ENCODE measurements around the gene ACOT7.

The ACOT7 gene

DNA sequence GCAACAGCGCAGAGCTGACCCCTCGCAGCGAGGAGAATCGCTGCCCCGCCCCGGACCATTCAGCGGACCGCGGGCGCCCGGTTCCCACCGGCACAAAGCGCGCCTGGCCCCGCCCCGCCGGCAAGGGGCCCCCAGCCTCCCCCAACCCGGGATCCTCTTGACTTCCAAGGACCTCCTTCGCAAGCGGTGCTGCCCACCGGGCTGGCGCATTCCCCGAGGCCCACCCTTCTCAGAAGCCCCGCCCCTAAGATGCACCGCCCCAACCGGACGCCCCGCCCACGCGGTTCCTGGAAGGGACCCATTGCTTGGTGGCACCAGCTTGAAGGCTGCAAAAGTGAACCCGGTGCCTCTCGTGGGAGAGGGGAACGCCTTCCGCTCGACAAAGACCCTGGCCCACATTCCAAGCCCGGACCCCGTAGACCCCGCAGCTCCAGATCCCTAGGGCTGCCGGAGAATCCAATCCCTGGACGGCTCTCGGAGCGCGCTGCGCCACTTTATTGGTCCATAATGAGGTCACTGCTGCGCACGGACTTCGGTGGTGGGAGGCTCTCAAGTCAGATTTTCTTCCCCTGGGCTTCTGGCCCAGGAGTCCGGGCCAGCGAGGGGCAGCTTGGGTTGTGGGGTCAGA is 147.6 kb downstream of the ACOT7 start:
- DNase-seq: peak; percentile 77

- peak; percentile 92 for DNase-seq
These were observed 148.3 kb downstream of the ACOT7 start for GRCh38 chr1:6245086-6245868.

GRCh38 chr1:6244401-6245049 is 149.0 kb downstream of the ACOT7 start:
- no peak for DNase-seq

- no peak for DNase-seq
These were observed 149.6 kb downstream of the ACOT7 start, which contains the start of gene HES3 for GRCh38 chr1:6243993-6244392. TSS of gene HES3 (plus strand) at chr1:6244179. CDS start at chr1:6244366, 187 bp downstream.

DNA sequence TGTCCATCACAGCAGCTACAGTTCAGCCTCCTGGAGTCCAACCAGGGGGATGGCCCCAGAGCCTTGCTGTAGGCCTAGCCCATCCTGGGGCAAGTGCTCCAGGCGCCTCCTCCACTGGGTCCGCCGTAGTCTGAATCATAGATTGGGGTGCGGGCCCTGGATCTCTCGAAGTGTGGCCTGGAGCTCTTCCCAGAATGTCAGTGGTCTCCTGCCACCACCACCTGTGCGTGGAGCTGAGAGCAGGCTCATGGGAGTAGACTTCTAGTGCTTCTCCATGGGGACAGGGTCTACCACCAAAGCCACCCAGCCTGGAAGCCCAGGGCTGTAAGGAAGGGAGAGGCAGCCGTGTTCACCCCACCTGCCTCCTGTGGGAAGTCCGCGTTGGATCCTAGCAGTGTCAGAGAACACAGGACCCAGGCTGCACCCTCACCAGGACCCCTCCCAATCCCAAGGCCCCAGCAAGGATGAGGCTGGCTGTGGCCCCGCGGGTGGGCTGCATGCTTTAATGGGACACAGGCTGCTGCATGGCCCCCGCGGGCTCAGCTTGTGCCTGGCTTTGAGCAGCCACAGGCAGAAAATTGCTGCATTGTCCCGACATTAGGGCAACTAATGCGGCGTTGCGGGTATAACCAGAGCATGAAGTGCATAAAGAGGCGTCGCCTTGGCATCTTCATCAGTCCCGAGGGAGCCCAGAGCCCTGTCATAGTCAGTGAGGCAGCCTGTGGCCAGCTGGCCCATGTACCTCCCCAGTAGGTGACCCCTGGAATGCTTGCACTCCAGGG is 150.3 kb downstream of the ACOT7 start:
- DNase-seq: no peak

DNA sequence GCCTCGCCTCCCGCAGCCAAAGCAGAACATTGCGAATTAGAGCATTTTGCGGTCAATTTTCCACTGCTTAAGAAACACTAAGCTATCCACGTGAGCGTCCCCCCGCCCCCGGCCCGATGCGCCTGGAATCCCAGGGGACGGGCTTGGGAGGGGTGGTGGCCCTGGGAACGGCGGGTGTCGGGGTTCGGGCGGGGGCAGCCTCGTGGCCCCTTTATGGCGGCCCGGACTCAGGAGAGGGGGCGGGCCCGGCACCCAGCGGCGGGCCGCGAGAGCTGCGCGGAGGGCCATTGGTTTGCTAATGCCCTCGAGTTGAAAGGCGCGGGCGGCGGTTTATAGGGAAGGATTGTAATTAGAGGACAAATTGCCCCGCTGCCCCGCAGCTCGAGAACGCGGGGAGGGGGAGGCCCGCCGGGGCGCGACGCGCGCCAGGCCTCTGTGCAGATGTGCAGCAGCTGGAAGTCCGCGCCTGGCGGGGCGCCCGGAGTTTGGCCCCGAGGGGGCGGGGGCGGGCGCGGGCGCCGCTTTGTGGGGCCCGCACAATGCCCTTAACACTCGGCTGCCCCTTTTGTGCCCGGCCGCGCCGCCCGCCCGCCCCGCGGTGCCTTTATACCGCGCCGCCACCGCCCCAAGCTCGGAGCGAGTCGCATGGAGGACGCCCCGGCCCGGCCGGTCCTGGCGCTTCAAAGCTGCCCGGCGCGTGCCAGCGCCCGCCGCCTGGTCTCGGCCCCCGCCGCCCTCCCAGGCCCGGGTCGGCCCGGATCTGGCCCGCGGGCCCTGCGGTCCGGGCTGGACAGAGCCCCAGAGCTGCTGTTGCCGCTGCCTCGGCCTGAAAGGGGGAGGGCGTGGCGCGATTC is 151.5 kb downstream of the ACOT7 start:
- no peak for DNase-seq

GRCh38 chr1:6241107-6241886 is 152.3 kb downstream of the ACOT7 start:
- no peak for DNase-seq

DNA sequence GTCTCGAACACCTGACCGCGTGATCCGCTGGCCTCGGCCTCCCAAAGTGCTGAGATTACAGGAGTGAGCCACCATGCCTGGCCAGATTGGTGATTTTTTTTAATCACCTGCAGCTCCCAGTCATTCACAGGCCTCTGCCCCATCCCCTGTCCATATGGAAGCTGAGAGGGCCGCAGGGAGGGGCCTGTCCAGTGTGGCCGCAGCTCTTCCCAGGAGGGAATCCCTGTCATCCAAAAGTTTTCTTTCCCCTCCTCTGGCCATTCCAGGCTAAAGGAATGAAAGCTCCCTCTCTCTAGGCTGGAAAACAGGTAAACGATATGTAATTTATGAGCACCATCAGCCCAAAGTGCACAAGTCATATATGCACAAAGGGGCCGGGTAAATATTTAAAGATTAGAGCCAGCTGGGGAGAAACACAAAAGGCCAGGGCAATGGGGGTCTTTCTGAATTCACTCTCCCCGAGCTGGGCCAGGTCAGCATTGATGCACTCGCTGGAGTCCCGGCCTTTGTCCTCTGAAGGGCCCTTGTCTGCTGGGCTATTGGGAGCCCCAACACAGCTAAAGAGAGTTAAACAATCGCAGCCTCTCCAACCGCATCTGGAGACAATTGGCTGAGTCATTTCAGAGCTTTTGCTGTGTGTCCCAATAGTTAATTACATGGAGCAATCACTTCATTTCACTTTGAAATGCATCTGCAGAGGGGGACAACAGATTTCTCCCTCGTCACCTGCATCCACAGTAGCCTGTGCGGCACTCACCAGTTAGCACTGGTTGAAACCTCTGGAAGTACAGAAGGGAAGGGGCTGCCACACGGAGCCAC is 153.4 kb downstream of the ACOT7 start:
- no peak for DNase-seq

- DNase-seq: no peak
These were observed 154.3 kb downstream of the ACOT7 start for GRCh38 chr1:6239213-6239752.

- DNase-seq: no peak
These were observed 156.5 kb downstream of the ACOT7 start for GRCh38 chr1:6237093-6237492.

GRCh38 chr1:6235296-6235677 is 158.3 kb downstream of the ACOT7 start:
- DNase-seq: no peak

- no peak for DNase-seq
These were observed 158.9 kb downstream of the ACOT7 start for GRCh38 chr1:6234502-6235295.

- no peak for DNase-seq
These were observed 160.2 kb downstream of the ACOT7 start for GRCh38 chr1:6233376-6233775.

GRCh38 chr1:6225651-6226050 is 167.9 kb downstream of the ACOT7 start:
- no peak for DNase-seq

DNA sequence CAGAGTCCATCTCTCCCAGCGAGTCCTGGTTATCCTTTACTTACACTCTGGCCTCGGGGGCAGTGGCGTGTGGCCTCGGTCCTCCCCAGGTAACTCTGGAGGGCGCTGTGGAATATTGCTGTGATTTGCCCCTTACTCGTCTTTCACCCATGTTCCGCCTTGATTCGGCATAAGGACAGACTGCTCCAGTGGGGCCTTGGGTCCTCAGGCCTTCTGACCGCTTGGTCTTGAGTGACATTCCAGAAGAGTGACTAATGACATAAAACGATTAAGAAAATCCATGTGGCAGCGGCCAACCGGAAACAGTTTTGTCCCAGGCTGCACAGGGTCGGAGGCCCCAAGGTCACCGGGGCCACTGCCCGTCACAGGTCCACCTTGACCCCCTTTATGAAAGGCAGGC is 168.8 kb downstream of the ACOT7 start:
- no peak for DNase-seq

GRCh38 chr1:6223617-6224016 is 169.9 kb downstream of the ACOT7 start:
- DNase-seq: no peak

GRCh38 chr1:6222636-6223035 is 170.9 kb downstream of the ACOT7 start:
- no peak for DNase-seq

GRCh38 chr1:6221210-6221784 is 172.3 kb downstream of the ACOT7 start:
- DNase-seq: no peak

- DNase-seq: no peak
These were observed 173.3 kb downstream of the ACOT7 start for GRCh38 chr1:6220236-6220635.

Data from activated effector memory CD4-positive, alpha-beta T cell treated with anti-CD3 and anti-CD28 coated beads, Interleukin-2, amount 50 U/mL, for 16 hours (primary cell).